COR-L47 (cell line): ENCODE results near the gene PEX10.

Experiments
- DNase-seq: peaks from one replicate; lab custom pipeline; 2025; lab: John Stamatoyannopoulos, UW

Gene PEX10

GRCh38 chr1:2374252-2375155 lies 37.9 kb downstream of the PEX10 start:
- DNase-seq, result no peak

- no peak for DNase-seq
These were observed 38.7 kb downstream of the PEX10 start for GRCh38 chr1:2373551-2374251.

DNA sequence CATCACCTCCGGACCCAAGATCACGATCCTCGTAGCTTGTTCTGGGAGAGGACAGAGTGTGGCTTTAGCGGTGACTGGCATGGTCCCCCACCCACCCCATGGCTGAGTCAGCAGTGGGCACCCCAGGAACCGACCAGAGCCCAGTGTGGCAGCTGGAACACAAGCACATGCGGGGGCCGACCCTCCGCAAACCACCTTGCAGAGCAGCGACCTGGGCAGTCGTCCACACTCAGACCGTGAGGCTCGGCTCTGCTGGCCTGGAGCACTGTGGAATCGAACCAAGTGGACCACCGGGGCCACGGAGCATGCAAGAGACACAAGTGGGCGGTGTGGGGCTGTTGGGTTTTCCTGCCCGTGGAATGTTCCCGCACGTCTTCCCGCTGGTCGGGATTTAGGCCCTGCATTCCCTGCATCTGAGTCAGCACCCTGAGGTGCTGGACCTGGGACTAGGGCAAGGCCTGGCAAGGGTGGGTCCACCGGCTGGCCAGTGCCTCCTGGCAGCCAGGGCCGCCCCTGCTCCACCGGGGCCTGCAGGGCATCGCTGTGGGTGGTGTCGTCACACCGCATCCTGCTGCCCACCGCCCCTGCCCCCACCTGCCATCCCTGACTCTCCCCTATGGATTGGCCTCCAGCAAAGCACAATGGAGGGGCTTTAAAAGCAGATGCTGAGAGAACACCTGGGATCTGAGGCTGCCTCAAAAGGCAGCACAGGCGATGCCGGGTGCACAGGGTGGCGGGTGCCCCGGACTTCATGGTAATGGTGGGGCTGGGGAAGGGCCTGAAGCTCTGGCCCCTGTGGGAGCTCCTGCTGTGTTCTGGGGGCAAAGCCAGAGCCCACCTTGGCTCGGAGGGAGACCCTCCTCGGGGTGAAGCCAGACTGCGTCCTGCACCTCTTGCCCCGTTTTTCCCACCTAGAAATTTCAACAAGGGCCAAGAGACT lies 39.5 kb downstream of the PEX10 start:
- no peak for DNase-seq

- DNase-seq, result no peak
These were observed 44.2 kb downstream of the PEX10 start for GRCh38 chr1:2368053-2368744.

DNA sequence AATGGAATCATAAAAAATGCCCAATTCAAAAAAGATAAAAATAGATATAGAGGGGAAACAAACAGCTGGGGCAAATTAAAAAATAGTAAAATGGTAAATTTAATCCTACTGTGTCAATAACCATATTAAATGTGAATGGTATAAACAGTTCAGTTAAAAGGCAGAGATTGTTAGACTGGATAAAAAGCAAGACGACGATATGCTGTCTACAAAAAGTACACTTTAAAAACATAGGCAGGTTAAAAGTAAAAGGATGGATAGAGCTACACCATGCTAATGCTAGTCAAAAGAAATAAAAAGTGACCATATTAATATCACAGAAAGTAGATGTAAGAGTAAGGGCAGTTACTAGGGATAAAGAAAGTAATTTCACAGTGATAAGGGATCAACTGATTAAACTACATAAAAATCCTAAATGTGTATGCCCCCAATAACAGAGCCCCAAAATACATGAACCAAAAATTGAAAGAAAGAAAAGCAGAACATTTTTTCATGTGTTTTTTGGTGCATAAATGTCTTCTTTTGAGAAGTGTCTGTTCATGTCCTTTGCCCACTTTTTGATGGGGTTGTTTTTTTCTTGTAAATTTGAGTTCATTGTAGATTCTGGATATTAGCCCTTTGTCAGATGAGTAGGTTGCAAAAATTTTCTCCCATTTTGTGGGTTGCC lies 48.4 kb downstream of the PEX10 start:
- DNase-seq, result no peak

DNA sequence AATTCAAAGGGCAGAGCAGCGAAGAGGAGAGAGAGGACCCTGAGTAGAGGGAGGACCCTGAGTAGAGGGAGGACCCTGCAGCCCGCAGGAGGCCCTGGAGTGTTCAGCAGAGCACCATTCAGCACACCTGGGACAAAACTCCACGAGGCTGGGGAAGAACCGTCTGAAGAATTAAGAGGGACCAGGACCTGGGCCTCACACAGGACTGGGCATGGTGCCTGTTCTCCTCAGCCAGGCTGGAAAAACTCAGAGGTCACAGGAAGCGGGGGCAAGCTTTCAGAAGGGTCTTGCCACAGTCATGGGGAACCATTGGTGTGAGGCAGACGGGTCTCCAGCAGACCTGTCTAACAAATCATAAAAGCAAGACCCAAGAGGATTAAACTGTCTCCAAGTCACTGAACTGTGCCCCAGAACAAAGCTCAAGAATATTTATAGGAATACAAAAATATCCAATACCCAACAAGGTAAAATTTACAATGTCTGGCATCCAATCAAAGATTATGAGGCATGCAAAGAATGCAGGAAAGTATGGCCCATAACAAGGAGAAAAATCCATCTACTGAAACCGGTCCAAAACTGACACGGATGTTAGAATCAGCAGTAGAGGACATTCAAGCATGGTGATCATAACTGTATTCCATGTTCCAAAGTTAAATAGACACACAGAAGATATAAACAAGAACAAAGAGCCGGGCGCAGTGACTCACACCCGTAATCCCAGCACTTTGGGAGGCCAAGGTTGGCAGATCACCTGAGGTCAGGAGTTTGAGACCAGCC lies 51.6 kb downstream of the PEX10 start:
- no peak for DNase-seq

- no peak for DNase-seq
These were observed 53.4 kb downstream of the PEX10 start for GRCh38 chr1:2358651-2359640.

GRCh38 chr1:2358072-2358471 lies 54.3 kb downstream of the PEX10 start:
- no peak for DNase-seq

DNA sequence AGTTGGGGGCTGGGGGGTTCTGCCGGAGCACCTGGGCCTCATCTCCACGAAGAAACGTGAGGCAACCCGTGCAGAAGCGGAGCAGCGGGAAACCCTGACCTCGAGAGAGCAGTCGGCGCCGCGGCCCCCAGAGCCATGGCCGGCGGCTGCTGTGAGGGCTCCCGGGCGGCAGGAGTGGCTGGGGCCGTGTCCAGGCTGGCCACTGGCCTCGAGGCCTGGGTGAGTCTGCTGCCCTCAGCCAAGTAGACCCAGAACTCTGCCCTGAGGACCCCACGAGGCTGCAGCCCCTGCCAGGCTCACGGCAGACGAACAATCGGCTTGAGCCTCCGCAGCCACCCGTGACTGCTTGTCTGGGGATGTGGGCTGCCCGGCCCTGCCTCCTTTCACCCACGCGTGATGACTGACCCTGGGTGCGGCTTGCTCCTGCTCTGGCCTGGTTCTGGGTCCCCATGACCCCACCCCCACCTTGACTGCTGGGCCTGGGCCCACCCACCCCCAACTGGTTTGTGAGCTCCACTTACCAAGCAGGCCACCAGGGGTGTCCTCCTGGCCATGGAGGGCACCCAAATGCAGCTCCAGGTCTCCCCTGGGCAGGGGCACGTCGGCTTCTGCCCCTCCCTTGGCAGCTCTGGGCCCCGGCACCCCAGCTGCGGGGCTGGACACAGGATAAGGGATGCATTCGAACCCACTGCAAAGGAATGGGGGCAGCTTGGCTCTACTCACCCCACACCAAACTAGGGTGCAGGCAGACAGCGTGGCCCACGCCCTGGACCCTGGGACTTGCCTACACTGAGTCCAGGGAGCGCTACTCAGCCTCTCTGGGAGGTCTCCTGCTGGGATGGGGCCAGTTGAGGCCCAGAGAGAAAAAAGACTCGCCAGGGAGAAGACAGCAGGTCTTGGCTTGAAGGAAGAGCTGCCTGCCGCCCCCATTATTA lies 55.2 kb downstream of the PEX10 start:
- DNase-seq, result no peak

GRCh38 chr1:2356401-2356800 lies 56.0 kb downstream of the PEX10 start:
- DNase-seq, result no peak

DNA sequence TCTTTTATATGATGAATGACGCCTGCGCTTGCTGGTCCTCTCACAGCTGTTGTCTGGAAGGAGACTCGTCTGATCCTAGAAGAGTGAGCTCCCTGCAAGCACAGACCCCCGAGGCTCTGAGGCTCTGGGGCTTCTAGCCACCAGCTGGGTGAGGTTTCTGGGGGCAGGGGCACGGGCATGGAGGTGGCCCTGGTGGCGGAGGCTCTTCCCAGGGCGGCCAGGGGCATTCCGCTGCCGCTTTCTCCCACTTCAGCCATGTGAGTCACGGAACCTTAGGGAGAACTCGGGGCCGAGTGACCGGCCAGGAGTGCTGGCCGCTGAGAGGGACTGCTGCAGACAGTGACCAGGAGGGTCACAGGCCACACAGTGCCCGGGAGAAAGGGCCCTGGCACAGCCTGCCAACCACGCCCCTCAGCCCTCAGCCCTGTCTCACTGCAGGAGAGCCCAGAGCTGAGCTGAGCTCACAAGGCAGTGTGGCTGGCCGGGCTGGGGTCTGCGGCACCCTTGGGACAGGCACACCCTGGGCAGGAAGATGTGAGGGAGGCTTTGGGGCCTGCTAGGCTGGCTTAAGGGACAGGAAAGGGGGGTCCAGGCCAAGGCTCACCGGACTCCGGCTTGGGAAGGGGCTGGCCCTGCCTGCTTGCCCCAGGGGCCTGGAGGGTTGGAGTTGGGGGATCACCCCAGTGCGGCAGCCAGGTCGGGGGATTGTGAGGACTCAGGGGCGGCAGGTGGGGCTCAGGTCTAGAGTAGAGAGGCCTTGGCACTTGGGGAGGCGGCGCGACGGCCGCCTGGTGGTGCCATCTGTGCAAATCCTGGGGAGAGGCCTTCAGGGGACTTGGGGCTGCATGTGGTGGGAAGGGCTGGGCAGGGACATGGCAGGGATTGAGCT lies 56.7 kb downstream of the PEX10 start:
- no peak for DNase-seq

DNA sequence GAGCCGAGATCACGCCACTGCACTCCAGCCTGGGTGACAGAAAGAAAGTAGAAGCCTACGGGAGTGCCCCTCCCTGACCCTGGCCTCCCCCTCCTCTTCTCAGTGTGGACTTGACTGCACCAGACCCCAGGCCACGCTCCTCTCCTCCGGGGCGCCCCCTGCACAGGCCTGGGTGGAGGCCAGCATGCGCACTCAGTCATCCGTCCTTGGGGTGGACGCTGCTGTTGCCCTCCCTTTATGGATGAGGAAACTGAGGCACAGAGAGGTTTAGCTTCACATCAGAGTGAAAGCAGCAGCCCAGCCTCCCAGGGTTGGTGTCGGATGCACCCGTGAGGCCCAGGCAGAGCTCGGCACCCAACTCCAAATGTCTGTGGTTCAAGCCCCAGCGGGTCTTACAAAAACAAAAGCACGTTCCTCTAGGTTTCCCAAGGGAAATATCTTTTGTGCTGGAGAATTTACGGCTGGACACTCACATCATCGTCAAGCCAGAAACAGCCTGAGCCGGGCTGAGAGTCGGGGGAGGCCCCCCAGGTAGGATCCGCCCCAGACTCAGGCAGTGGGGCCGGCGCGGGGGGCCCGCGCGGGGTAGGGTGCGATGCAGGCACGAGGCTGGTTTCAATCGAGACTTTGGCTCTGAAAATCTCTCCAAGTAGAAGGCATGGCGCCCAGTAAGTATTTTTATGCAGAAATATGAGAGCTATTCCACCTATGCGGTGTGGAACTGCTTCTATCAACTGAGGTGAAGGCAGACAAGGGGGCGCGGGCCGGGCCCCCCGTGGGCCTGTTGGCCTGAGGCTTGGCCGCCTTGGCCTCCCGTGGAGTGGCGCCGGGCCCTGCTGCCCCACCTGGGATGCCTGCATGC lies 57.6 kb downstream of the PEX10 start:
- DNase-seq, result no peak
